NCI-H69 (cell line): ENCODE data around the gene NAP1L4.

ENCODE experiments used
- DNase-seq: peaks from one replicate; lab custom pipeline; 2025; lab: John Stamatoyannopoulos, UW

NAP1L4 gene

GRCh38 chr11:3010521-3011275, 18.6 kb upstream of the NAP1L4 start:
- peak; percentile 39 for DNase-seq

GRCh38 chr11:3010004-3010403, 17.9 kb upstream of the NAP1L4 start:
- DNase-seq: no peak

- no peak for DNase-seq
Observed at GRCh38 chr11:3009481-3009880, 17.4 kb upstream of the NAP1L4 start.

GRCh38 chr11:3008746-3009336, 16.7 kb upstream of the NAP1L4 start:
- no peak for DNase-seq

- no peak for DNase-seq
Observed at GRCh38 chr11:3007404-3008010, 15.4 kb upstream of the NAP1L4 start.

GRCh38 chr11:3006505-3007260, 14.6 kb upstream of the NAP1L4 start:
- DNase-seq: no peak

- no peak for DNase-seq
Observed at GRCh38 chr11:3004481-3004880, 12.4 kb upstream of the NAP1L4 start.

GRCh38 chr11:3003396-3004231, 11.5 kb upstream of the NAP1L4 start:
- no peak for DNase-seq

GRCh38 chr11:3002871-3003270, 10.7 kb upstream of the NAP1L4 start:
- DNase-seq: no peak

GRCh38 chr11:3002351-3002861, 10.3 kb upstream of the NAP1L4 start:
- DNase-seq: no peak

- peak; percentile 87 for DNase-seq
Observed at GRCh38 chr11:3001496-3001895, 9.4 kb upstream of the NAP1L4 start.

- DNase-seq: peak; percentile 99
Observed at GRCh38 chr11:3000032-3000961, 8.2 kb upstream of the NAP1L4 start.

GRCh38 chr11:2999464-2999998, 7.4 kb upstream of the NAP1L4 start:
- peak; percentile 68 for DNase-seq

GRCh38 chr11:2998073-2998850, 6.1 kb upstream of the NAP1L4 start:
- peak; percentile 98 for DNase-seq

GRCh38 chr11:2997406-2997805, 5.3 kb upstream of the NAP1L4 start:
- no peak for DNase-seq

- peak; percentile 92 for DNase-seq
Observed at GRCh38 chr11:2996976-2997375, 4.8 kb upstream of the NAP1L4 start.

GRCh38 chr11:2995893-2996554, 3.9 kb upstream of the NAP1L4 start:
- no peak for DNase-seq

- DNase-seq: no peak
Observed at GRCh38 chr11:2995031-2995561, 3.0 kb upstream of the NAP1L4 start.
